SK-N-SH (cell line): Measurements from ENCODE around the gene KMT5B.

Experiments
- FOXJ3 ChIP-seq: sonication (generic); formaldehyde crosslinking; IDR thresholded peaks from 2 replicates; pipeline ENCODE4 v1.5.1; 2020; ENCODE audit warnings: mild to moderate bottlenecking, missing genetic modification reagents
- TF ChIP-seq, protein P1 (sequence below): fragments of 200-600 bp; sonication (generic); IDR thresholded peaks from 2 replicates; pipeline ENCODE4 v1.6.1; 2017; ENCODE audit warnings: antibody characterized with exemption, mild to moderate bottlenecking, moderate library complexity

DNA sequence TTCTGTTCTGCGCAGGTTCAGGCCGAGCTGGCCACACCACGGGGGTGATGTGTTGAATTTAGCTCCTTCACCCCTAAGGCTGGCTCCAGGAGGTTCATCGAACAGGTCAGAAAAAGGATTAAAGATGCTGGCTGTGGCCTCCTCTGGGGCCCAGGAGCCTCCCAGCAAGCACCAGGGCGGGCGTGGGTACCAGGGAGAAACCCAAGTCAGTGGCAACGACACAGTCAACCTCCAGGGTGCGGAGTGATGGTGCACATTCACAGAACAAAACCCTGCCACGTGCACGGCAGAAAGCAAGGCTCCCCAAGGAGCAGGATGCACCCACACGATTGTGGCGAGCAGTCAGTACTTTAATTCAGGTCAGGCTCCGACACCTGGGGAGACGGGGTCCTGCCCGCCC lies 47.9 kb upstream of the KMT5B start:
- TF ChIP-seq, protein P1, sequence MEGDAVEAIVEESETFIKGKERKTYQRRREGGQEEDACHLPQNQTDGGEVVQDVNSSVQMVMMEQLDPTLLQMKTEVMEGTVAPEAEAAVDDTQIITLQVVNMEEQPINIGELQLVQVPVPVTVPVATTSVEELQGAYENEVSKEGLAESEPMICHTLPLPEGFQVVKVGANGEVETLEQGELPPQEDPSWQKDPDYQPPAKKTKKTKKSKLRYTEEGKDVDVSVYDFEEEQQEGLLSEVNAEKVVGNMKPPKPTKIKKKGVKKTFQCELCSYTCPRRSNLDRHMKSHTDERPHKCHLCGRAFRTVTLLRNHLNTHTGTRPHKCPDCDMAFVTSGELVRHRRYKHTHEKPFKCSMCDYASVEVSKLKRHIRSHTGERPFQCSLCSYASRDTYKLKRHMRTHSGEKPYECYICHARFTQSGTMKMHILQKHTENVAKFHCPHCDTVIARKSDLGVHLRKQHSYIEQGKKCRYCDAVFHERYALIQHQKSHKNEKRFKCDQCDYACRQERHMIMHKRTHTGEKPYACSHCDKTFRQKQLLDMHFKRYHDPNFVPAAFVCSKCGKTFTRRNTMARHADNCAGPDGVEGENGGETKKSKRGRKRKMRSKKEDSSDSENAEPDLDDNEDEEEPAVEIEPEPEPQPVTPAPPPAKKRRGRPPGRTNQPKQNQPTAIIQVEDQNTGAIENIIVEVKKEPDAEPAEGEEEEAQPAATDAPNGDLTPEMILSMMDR, result no peak
- no peak for TF ChIP-seq FOXJ3
